Smooth muscle cell (in vitro differentiated cells): ENCODE results near the gene DNAJC11. TPM values are rescaled to one million over a fixed set of nuclear protein-coding genes. Genes with fewer than 3 reads are reported as not detected.

Source experiments
- DNase-seq: peaks from one replicate; lab custom pipeline; 2025; ENCODE audit not compliant: unreplicated experiment; lab: John Stamatoyannopoulos, UW
- H2AFZ ChIP-seq: fragments of 200-600 bp; sonication (generic); 2 replicates; pipeline ENCODE4 v1.6.0; 2016; ENCODE audit warnings: antibody characterized with exemption, low read depth, mild to moderate bottlenecking
- H3F3A ChIP-seq: fragments of 200-600 bp; sonication (generic); 2 replicates; pipeline ENCODE4 v1.6.0; 2017; ENCODE audit warnings: antibody characterized with exemption, low read depth
- H3K27ac ChIP-seq: fragments of 200-600 bp; sonication (generic); 2 replicates; pipeline ENCODE4 v1.5.1; 2016; ENCODE audit warnings: low read depth, mild to moderate bottlenecking
- H3K27me3 ChIP-seq: fragments of 200-600 bp; sonication (generic); 2 replicates; pipeline ENCODE4 v1.6.1; 2016; ENCODE audit warnings: low read depth, mild to moderate bottlenecking
- H3K36me3 ChIP-seq: fragments of 200-600 bp; sonication (generic); 2 replicates; pipeline ENCODE4 v1.5.1; 2016; ENCODE audit warnings: low read depth
- H3K4me1 ChIP-seq: fragments of 200-600 bp; sonication (generic); 2 replicates; pipeline ENCODE4 v1.5.1; 2016; ENCODE audit warnings: low read depth
- H3K4me2 ChIP-seq: fragments of 200-600 bp; sonication (generic); 2 replicates; pipeline ENCODE4 v1.6.0; 2016; ENCODE audit warnings: mild to moderate bottlenecking
- H3K4me3 ChIP-seq: fragments of 200-600 bp; sonication (generic); 2 replicates; pipeline ENCODE4 v1.5.1; 2016; ENCODE audit warnings: mild to moderate bottlenecking
- H3K79me2 ChIP-seq: fragments of 200-600 bp; sonication (generic); 2 replicates; pipeline ENCODE4 v1.6.0; 2016; ENCODE audit warnings: low read depth, mild to moderate bottlenecking
- H3K9ac ChIP-seq: fragments of 200-600 bp; sonication (generic); 2 replicates; pipeline ENCODE4 v1.6.0; 2016; ENCODE audit warnings: low read depth
- H3K9me3 ChIP-seq: fragments of 200-600 bp; sonication (generic); replicated peaks from 2 replicates; pipeline ENCODE4 v1.5.1; 2016; ENCODE audit warnings: low read depth
- H4K20me1 ChIP-seq: fragments of 200-600 bp; sonication (generic); 2 replicates; pipeline ENCODE4 v1.6.0; 2016; ENCODE audit warnings: low read depth
- CTCF ChIP-seq: fragments of 200-600 bp; sonication (generic); IDR thresholded peaks from 2 replicates; pipeline ENCODE4 v1.5.1; 2017; ENCODE audit warnings: borderline replicate concordance, mild to moderate bottlenecking, antibody characterized with exemption; ENCODE audit not compliant: insufficient read depth, poor library complexity, severe bottlenecking
- WGBS: methylation state at CpG from one replicate; pipeline ENCODE4 v1.1.7; 2016; ENCODE audit warnings: low lambda C conversion rate; 5-methylcytosine and 5-hydroxymethylcytosine counted together
- polyA plus RNA-seq: library from polyadenylated mRNA; unstranded; fragments of >200 nt; fragmentation: Nextera tagmentation; extraction: Ambion mirVana; gene quantifications from 2 replicates; pipeline ENCODE4 v1.2.1, GENCODE V29; 2016
- total RNA-seq: library from RNA; depleted of rRNA; stranded (reverse); fragments of >200 nt; gene quantifications from 2 replicates; pipeline ENCODE4 v1.2.3, GENCODE V29; 2014

Gene DNAJC11
- total and polyA plus RNA-seq, 2 experiments from 2014 or later: 25.5 to 35.7 TPM

- no peak overlapping the region for H3K4me2 ChIP-seq
- peaks cover 8% of the 10 kb centered on the region for H3K79me2 ChIP-seq
- H3K9ac ChIP-seq: no peak overlapping the region
- H4K20me1 ChIP-seq: peaks cover 13% of the 10 kb centered on the region
- no peaks in the 10 kb centered on the region for H3K36me3 ChIP-seq
- no peak for DNase-seq
- 98% methylated on average over 7 of the region's 7 CpGs for WGBS
- H3K27me3 ChIP-seq: no peaks in the 10 kb centered on the region
- H3K9me3 ChIP-seq: no peaks in the 10 kb centered on the region
- no peak overlapping the region for H3K4me3 ChIP-seq
- no peak for TF ChIP-seq CTCF
- H3K27ac ChIP-seq: no peak overlapping the region
- no peak overlapping the region for H2AFZ ChIP-seq
- no peaks in the 10 kb centered on the region for H3F3A ChIP-seq
- H3K4me1 ChIP-seq: peaks cover 2% of the 10 kb centered on the region
Observed at GRCh38 chr1:6585841-6586240, 115.8 kb downstream of the DNAJC11 start.

GRCh38 chr1:6585081-6585722 lies 116.4 kb downstream of the DNAJC11 start:
- Histone ChIP-seq H3K79me2 (peaks cover 15% of the 10 kb centered on the region), H3K36me3 (no peaks in the 10 kb centered on the region), H3K9ac (no peak overlapping the region), H3F3A (no peaks in the 10 kb centered on the region), H2AFZ (no peak overlapping the region), H3K4me1 (peaks cover 7% of the 10 kb centered on the region), H3K9me3 (no peaks in the 10 kb centered on the region), H3K27ac (no peak overlapping the region), H3K27me3 (no peaks in the 10 kb centered on the region), H4K20me1 (peaks cover 8% of the 10 kb centered on the region), H3K4me3 (no peak overlapping the region), H3K4me2 (no peak overlapping the region)
- no peak for TF ChIP-seq CTCF
- 91% methylated on average over 12 of the region's 12 CpGs for WGBS
- no peak for DNase-seq

Other genes starting within 250 kb of the DNAJC11 start
- 9.6 and 19.8 TPM in 2 replicates for gene TNFRSF25, start 235.6 kb downstream of the DNAJC11 start, total RNA-seq
- 10.1 and 17.7 TPM in 2 replicates for gene TNFRSF25, start 235.6 kb downstream of the DNAJC11 start, polyA plus RNA-seq
- gene PLEKHG5, start 210.1 kb downstream of the DNAJC11 start, total RNA-seq: 14.5 and 16.1 TPM in 2 replicates
- 10.6 and 17.8 TPM in 2 replicates for gene PLEKHG5, start 210.1 kb downstream of the DNAJC11 start, polyA plus RNA-seq
- gene NOL9, start 147.3 kb downstream of the DNAJC11 start, total RNA-seq: 12.0 and 16.8 TPM in 2 replicates
- 8.1 and 11.5 TPM in 2 replicates for gene NOL9, start 147.3 kb downstream of the DNAJC11 start, polyA plus RNA-seq
- not detected in 2 replicates for gene TAS1R1, start 146.5 kb downstream of the DNAJC11 start, total RNA-seq
- gene TAS1R1, start 146.5 kb downstream of the DNAJC11 start, polyA plus RNA-seq: 0.27 TPM in 1 of 2 replicates, not detected in the other
- gene ZBTB48, start 121.8 kb downstream of the DNAJC11 start, total RNA-seq: 9.7 and 26.4 TPM in 2 replicates
- gene ZBTB48, start 121.8 kb downstream of the DNAJC11 start, polyA plus RNA-seq: 16.3 and 20.5 TPM in 2 replicates
- 12.0 and 13.2 TPM in 2 replicates for gene KLHL21, start 98.9 kb downstream of the DNAJC11 start, total RNA-seq
- gene KLHL21, start 98.9 kb downstream of the DNAJC11 start, polyA plus RNA-seq: 12.6 and 16.2 TPM in 2 replicates
- gene PHF13, start 88.1 kb downstream of the DNAJC11 start, total RNA-seq: 10.2 and 10.4 TPM in 2 replicates
- gene PHF13, start 88.1 kb downstream of the DNAJC11 start, polyA plus RNA-seq: 12.3 and 14.0 TPM in 2 replicates
- 10.5 and 14.2 TPM in 2 replicates for gene THAP3, start 76.9 kb downstream of the DNAJC11 start, total RNA-seq
- 29.3 and 34.8 TPM in 2 replicates for gene THAP3, start 76.9 kb downstream of the DNAJC11 start, polyA plus RNA-seq
- gene CAMTA1, start 83.6 kb upstream of the DNAJC11 start, total RNA-seq: 127 and 145 TPM in 2 replicates
- gene CAMTA1, start 83.6 kb upstream of the DNAJC11 start, polyA plus RNA-seq: 139 and 156 TPM in 2 replicates